ENCODE data around the gene MADCAM1.

The MADCAM1 gene

GRCh38 chr19:465056-465816 is 31.1 kb upstream of the MADCAM1 start:
- no peaks in the 10 kb centered on the region for H3K36me3 ChIP-seq (ENCODE audit: control insufficient read depth, insufficient read depth, low read length)
- H3K9me3 ChIP-seq (ENCODE audit: control insufficient read depth, low read length): no peaks in the 10 kb centered on the region
- no peak for TF ChIP-seq CTCF (IDR thresholded peaks at IDR 0.05)
- no peak overlapping the region for H3K4me3 ChIP-seq (ENCODE audit: low read depth, low read length)
- H3K27ac ChIP-seq: no peak overlapping the region
- H2AFZ ChIP-seq: no peak overlapping the region
- H3K4me1 ChIP-seq: no peaks in the 10 kb centered on the region
- no peaks in the 10 kb centered on the region for H3K79me2 ChIP-seq
- H3K4me2 ChIP-seq (ENCODE audit: low read length): no peak overlapping the region
- H3K27me3 ChIP-seq (ENCODE audit: control insufficient read depth, insufficient read depth, low read length): no peaks in the 10 kb centered on the region
- no peak overlapping the region for H3K9ac ChIP-seq

- Histone ChIP-seq H3K9me3 (ENCODE audit: control insufficient read depth, low read length) (no peaks in the 10 kb centered on the region), H3K4me3 (ENCODE audit: low read depth, low read length) (no peak overlapping the region), H3K36me3 (ENCODE audit: control insufficient read depth, insufficient read depth, low read length) (no peaks in the 10 kb centered on the region), H3K27ac (no peak overlapping the region), H3K4me2 (ENCODE audit: low read length) (no peak overlapping the region), H3K79me2 (no peaks in the 10 kb centered on the region), H3K27me3 (ENCODE audit: control insufficient read depth, insufficient read depth, low read length) (no peaks in the 10 kb centered on the region), H2AFZ (no peak overlapping the region), H3K4me1 (no peaks in the 10 kb centered on the region), H3K9ac (no peak overlapping the region)
- TF ChIP-seq CTCF (IDR thresholded peaks at IDR 0.05): no peak
Observed at GRCh38 chr19:467554-467953, 28.7 kb upstream of the MADCAM1 start.

GRCh38 chr19:468587-469256 is 27.6 kb upstream of the MADCAM1 start:
- Histone ChIP-seq H3K27ac (no peak overlapping the region), H3K36me3 (ENCODE audit: control insufficient read depth, insufficient read depth, low read length) (no peaks in the 10 kb centered on the region), H3K4me2 (ENCODE audit: low read length) (no peak overlapping the region), H3K4me3 (ENCODE audit: low read depth, low read length) (no peak overlapping the region), H3K27me3 (ENCODE audit: control insufficient read depth, insufficient read depth, low read length) (no peaks in the 10 kb centered on the region), H3K4me1 (no peaks in the 10 kb centered on the region), H2AFZ (no peak overlapping the region), H3K79me2 (no peaks in the 10 kb centered on the region), H3K9me3 (ENCODE audit: control insufficient read depth, low read length) (no peaks in the 10 kb centered on the region), H3K9ac (no peak overlapping the region)
- TF ChIP-seq CTCF (IDR thresholded peaks at IDR 0.05): no peak

- H3K9me3 ChIP-seq (ENCODE audit: control insufficient read depth, low read length): no peaks in the 10 kb centered on the region
- no peak overlapping the region for H3K27ac ChIP-seq
- no peak overlapping the region for H3K4me2 ChIP-seq (ENCODE audit: low read length)
- no peaks in the 10 kb centered on the region for H3K4me1 ChIP-seq
- no peaks in the 10 kb centered on the region for H3K36me3 ChIP-seq (ENCODE audit: control insufficient read depth, insufficient read depth, low read length)
- no peaks in the 10 kb centered on the region for H3K27me3 ChIP-seq (ENCODE audit: control insufficient read depth, insufficient read depth, low read length)
- no peak overlapping the region for H3K4me3 ChIP-seq (ENCODE audit: low read depth, low read length)
- no peaks in the 10 kb centered on the region for H3K79me2 ChIP-seq
- no peak overlapping the region for H2AFZ ChIP-seq
- TF ChIP-seq CTCF (IDR thresholded peaks at IDR 0.05): no peak
- no peak overlapping the region for H3K9ac ChIP-seq
Observed at GRCh38 chr19:469833-470232, 26.5 kb upstream of the MADCAM1 start.
